Astrocyte of the spinal cord (primary cell): ENCODE measurements around the gene SMYD3.

Experiments used
- DNase-seq: peaks from one replicate; pipeline ENCODE4 v3.0.0; 2011; ENCODE audit warnings: low read depth, low spot score
- H3K4me3 ChIP-seq: 2 replicates; pipeline ENCODE4 v1.5.1; 2011; ENCODE audit warnings: low read depth, mild to moderate bottlenecking, low read length, moderate library complexity
- CTCF ChIP-seq: IDR thresholded peaks from 2 replicates; pipeline ENCODE4 v1.5.1; 2012; ENCODE audit warnings: low read depth, mild to moderate bottlenecking, low read length, inconsistent platforms
- in situ Hi-C: cut with HindIII; loops from 2 replicates; pipeline ENCODE4 v1.10.0; 2017; ENCODE audit warnings: low sequenced_read_pairs

The SMYD3 gene

DNA sequence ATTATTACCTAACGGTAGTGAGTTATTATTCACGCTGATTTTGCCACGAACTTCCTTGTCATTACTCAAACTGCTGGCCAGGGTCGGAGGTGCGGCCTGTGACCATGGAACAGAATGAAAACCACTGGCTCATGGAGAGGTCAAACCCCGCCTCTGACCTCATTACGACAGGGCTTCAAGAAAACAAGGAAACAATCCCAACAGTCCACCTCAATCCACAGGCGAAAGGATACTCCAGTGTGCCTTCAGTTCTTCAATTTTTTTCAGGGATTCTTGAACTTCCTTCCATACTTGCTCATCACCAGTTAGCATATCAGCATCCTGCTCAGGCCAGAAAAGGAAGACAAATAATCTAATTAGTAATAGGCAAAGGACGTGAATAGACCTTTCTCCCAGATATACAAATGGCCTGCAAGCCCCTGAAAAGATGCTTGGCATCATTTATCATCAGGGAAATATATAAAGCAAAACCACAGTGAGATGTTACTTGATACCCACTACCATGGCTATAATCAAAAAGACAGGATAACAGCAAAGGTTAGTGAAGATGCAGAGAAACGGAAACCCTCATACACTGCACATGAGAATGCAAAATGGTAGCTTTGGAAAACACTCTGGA lies 643.4 kb downstream of the SMYD3 start:
- no peak for TF ChIP-seq CTCF
- DNase-seq = no peak
- in situ Hi-C loops = no loop called here
- H3K4me3 ChIP-seq = no peak overlapping the region

DNA sequence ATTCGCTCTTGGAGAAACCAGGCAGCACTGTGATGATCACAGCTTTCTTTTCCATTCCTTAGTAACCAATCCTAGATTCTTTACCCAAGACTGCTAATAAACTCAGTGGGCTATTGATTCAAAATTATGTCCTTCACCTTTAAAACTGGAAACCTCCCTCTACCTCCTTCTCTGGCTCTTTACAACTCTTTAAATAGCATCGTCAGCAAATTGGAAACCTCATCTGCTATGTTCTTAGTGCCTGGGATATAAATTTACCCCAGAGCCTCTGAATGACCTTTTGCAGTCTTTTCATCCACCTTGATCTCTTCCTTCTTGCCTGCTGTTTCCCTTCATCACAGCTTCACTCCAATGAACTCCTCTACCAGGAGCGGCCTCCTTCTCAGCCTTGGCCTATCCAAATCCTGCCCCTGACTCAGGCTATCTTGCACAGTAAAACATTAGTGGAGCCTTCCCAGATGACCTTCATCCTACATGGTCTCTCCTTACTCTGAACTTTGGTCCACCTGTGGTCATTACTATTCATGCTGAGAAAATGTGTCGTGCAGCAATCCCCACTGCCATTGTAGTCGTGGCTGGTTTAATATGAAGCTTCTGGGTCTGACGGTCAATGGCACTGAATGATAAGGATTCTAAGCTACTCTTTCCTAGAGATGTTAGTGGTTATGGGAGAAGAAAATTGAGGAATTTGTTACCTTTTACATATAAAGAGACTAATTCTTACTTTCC lies 644.1 kb downstream of the SMYD3 start:
- in situ Hi-C loops = no loop called here
- no peak overlapping the region for H3K4me3 ChIP-seq
- TF ChIP-seq CTCF = no peak
- no peak for DNase-seq

DNA sequence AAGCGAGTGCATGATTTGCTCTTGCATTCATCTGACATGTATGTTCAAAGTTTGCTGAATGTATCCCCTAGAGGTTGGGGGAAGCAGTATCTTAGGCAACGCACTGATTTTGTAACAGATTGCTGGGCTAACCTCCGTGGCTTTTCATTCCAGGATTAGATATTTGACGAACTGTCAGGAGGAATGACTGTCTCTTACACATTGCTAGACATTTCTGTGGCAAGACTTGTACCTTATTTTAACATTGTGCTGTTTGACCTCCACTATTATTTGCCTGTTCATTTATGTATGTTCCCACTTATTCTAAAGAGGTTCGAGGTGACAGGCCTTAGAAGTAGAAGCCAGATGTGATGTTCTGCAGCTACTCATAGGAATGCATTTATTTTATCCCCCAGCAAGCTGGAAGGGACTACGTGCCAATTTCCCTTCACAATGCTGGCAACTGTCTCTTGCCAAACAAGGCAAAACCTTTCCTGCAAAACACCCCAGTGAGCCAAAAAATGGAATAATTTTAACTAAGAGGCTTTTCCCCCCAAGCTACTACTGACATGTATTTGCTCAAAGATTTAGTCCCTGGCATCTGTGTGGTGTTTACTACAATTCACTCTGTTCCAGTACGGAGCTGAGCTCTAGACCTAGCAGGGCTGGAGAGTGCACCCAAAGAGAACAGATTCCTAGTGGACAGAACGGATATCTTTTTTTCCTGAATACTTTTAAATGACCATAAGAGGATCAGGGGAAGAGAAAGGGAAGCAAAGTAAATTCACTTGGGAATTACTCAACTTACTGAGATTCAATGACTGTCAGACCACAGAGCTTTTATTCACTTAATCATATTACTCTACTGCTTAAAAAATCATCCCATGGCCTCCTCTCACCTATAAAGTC lies 646.2 kb downstream of the SMYD3 start:
- peak; percentile 86 for DNase-seq
- no peak for TF ChIP-seq CTCF

DNA sequence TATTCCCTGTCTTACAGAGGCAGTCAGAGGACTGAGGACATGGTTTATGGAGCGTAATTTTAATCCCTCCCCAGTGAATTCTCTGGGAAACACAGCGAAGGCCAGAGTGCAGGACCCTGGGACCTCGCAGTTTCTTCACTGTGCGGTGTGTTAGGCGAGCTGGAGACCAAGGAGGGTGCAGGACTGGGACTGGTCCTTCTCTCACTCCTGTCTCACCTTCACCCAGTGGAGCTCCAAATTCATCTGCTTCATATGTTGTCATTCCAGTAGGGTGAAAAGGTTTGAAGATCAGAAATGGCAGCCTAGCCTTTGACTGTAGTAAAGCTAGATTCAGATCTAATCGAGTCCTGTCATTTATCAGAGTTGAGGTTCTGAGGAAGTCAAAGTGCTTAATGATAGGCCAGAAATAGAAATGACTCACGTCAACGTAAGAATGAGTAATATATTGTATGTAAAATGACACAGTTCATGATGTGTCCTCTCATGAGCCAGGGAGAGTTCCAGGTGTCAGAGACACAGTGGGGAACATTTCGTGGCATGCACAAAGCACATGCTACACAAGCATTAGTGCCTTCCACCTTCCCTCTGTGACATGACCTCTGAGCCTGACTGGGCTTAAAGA lies 647.5 kb downstream of the SMYD3 start:
- no peak for TF ChIP-seq CTCF
- in situ Hi-C loops = no loop called here
- no peak overlapping the region for H3K4me3 ChIP-seq
- DNase-seq = peak; percentile 61

More for the DNA sequence above, 646.2 kb downstream of the SMYD3 start:
- in situ Hi-C loops = no loop called here
- H3K4me3 ChIP-seq = no peak overlapping the region

- in situ Hi-C loops = no loop called here
- H3K4me3 ChIP-seq = no peak overlapping the region
- no peak for DNase-seq
- TF ChIP-seq CTCF = peak; percentile 53
These were observed 648.2 kb downstream of the SMYD3 start for GRCh38 chr1:245858722-245859492.
